Neural cell (in vitro differentiated cells): ENCODE measurements around the gene SLC39A13. TPM values are rescaled to one million over a fixed set of nuclear protein-coding genes. Genes with fewer than 3 reads are reported as not detected.

ENCODE experiments used
- H2AFZ ChIP-seq: fragments of 200-600, 300-800 bp; sonication (generic), shearing (Covaris generic); 2 replicates; pipeline ENCODE4 v1.6.0; 2014; ENCODE audit warnings: low read depth, mild to moderate bottlenecking, antibody characterized with exemption, low read length, moderate library complexity
- H3F3A ChIP-seq: fragments of 200-600 bp; shearing (Covaris generic); 2 replicates; pipeline ENCODE4 v1.6.1; 2016; ENCODE audit warnings: mild to moderate bottlenecking, moderate library complexity, mixed read lengths, antibody characterized with exemption, low read length; ENCODE audit not compliant: insufficient read depth, poor library complexity, severe bottlenecking
- H3K27ac ChIP-seq: fragments of 200-600, 300-800 bp; sonication (generic), shearing (Covaris generic); 2 replicates; pipeline ENCODE4 v1.5.1; 2014; ENCODE audit warnings: mild to moderate bottlenecking, low read length, moderate library complexity
- H3K27me3 ChIP-seq: fragments of 300-800, 200-600 bp; sonication (generic), shearing (Covaris generic); 2 replicates; pipeline ENCODE4 v1.6.0; 2014; ENCODE audit warnings: mild to moderate bottlenecking, low read depth, low read length, moderate library complexity; ENCODE audit not compliant: insufficient read depth
- H3K36me3 ChIP-seq: fragments of 300-800, 200-600 bp; sonication (generic), shearing (Covaris generic); 2 replicates; pipeline ENCODE4 v1.5.1; 2014; ENCODE audit warnings: mild to moderate bottlenecking, antibody characterized with exemption, low read length, moderate library complexity; ENCODE audit not compliant: insufficient read depth
- H3K4me2 ChIP-seq: fragments of 300-800, 200-600 bp; sonication (generic), shearing (Covaris generic); 2 replicates; pipeline ENCODE4 v1.6.0; 2014; ENCODE audit warnings: mild to moderate bottlenecking, low read length
- H3K4me3 ChIP-seq: fragments of 300-800, 200-600 bp; sonication (generic), shearing (Covaris generic); 2 replicates; pipeline ENCODE4 v1.5.1; 2014; ENCODE audit warnings: mild to moderate bottlenecking, low read length, moderate library complexity
- H3K79me2 ChIP-seq: fragments of 200-600 bp; shearing (Covaris generic); replicated peaks from 2 replicates; pipeline ENCODE4 v1.6.0; 2014; ENCODE audit warnings: mild to moderate bottlenecking, low read length, moderate library complexity; ENCODE audit not compliant: insufficient read depth
- H3K9ac ChIP-seq: fragments of 300-800, 200-600 bp; sonication (generic), shearing (Covaris generic); 2 replicates; pipeline ENCODE4 v1.6.1; 2016; ENCODE audit warnings: mild to moderate bottlenecking, low read length, mixed read lengths
- H3K9me2 ChIP-seq: fragments of 200-600 bp; shearing (Covaris generic); 2 replicates; pipeline ENCODE4 v1.6.1; 2016; ENCODE audit warnings: mild to moderate bottlenecking, low read length, mixed read lengths; ENCODE audit not compliant: insufficient read depth
- H3K9me3 ChIP-seq: fragments of 200-600, 300-800 bp; sonication (generic), shearing (Covaris generic); 2 replicates; pipeline ENCODE4 v1.6.1; 2016; ENCODE audit warnings: mild to moderate bottlenecking, mixed run types, low read length, moderate library complexity, mixed read lengths
- H4K20me1 ChIP-seq: fragments of 200-600 bp; shearing (Covaris generic); 2 replicates; pipeline ENCODE4 v1.6.1; 2016; ENCODE audit warnings: mild to moderate bottlenecking, mixed run types; ENCODE audit not compliant: insufficient read depth
- CTCF ChIP-seq: fragments of 450-650 bp; IDR thresholded peaks from 2 replicates; pipeline ENCODE4 v1.5.1; 2014; ENCODE audit warnings: antibody characterized with exemption, mild to moderate bottlenecking, moderate library complexity; ENCODE audit not compliant: poor library complexity, severe bottlenecking
- EP300 ChIP-seq: fragments of 450-650 bp; conservative IDR thresholded peaks from 2 replicates; pipeline ENCODE4 v1.6.1; 2014; ENCODE audit warnings: antibody characterized with exemption, mild to moderate bottlenecking, moderate library complexity; ENCODE audit not compliant: poor library complexity, severe bottlenecking
- EZH2 ChIP-seq: fragments of 200-600, 300-800 bp; shearing (Covaris generic), sonication (generic); IDR thresholded peaks from 2 replicates; pipeline ENCODE4 v1.6.1; 2014; ENCODE audit warnings: antibody characterized with exemption, low read length, borderline replicate concordance, mild to moderate bottlenecking; ENCODE audit not compliant: insufficient read depth, poor library complexity, severe bottlenecking
- MXI1 ChIP-seq: fragments of 450-650 bp; conservative IDR thresholded peaks from 2 replicates; pipeline ENCODE4 v1.6.1; 2014; ENCODE audit warnings: antibody characterized with exemption, mild to moderate bottlenecking; ENCODE audit not compliant: poor library complexity, severe bottlenecking
- POLR2AphosphoS5 ChIP-seq: IDR thresholded peaks from 2 replicates; pipeline ENCODE4 v1.6.1; 2012
- RAD21 ChIP-seq: fragments of 450-650 bp; conservative IDR thresholded peaks from 2 replicates; pipeline ENCODE4 v1.6.1; 2014; ENCODE audit warnings: antibody characterized with exemption, mild to moderate bottlenecking, moderate library complexity
- REST ChIP-seq: IDR thresholded peaks from 2 replicates; pipeline ENCODE4 v1.6.1; 2012; ENCODE audit warnings: borderline replicate concordance
- SMC3 ChIP-seq: fragments of 450-650 bp; conservative IDR thresholded peaks from 2 replicates; pipeline ENCODE4 v1.6.1; 2014; ENCODE audit warnings: antibody characterized with exemption, mild to moderate bottlenecking, moderate library complexity; ENCODE audit not compliant: poor library complexity
- TAF1 ChIP-seq: IDR thresholded peaks from 2 replicates; pipeline ENCODE4 v1.6.1; 2012; ENCODE audit warnings: low read depth
- polyA plus RNA-seq: library from polyadenylated mRNA; depleted of rRNA; stranded (reverse); fragments of >200 nt; gene quantifications from 2 replicates; pipeline ENCODE4 v1.2.3, GENCODE V29; 2014

The SLC39A13 gene
- polyA plus RNA-seq, 1 donor from 2014 or later: 48.0 TPM

GRCh38 chr11:47445840-47446239, 37.5 kb downstream of the SLC39A13 start:
- Histone ChIP-seq H3K9ac (no peak overlapping the region), H3K4me2 (no peak overlapping the region), H3K4me3 (no peak overlapping the region), H3K9me2 (no peaks in the 10 kb centered on the region), H3F3A (no peaks in the 10 kb centered on the region), H3K36me3 (no peaks in the 10 kb centered on the region), H2AFZ (no peak overlapping the region), H3K79me2 (no peaks in the 10 kb centered on the region), H4K20me1 (no peaks in the 10 kb centered on the region), H3K27ac (no peak overlapping the region), H3K27me3 (no peaks in the 10 kb centered on the region), H3K9me3 (no peaks in the 10 kb centered on the region)
- TF ChIP-seq POLR2AphosphoS5: no peak
- no peak for TF ChIP-seq SMC3
- TF ChIP-seq RAD21: no peak
- no peak for TF ChIP-seq CTCF
- TF ChIP-seq EP300: no peak
- TF ChIP-seq MXI1: no peak
- no peak for TF ChIP-seq TAF1
- no peak for TF ChIP-seq REST
- TF ChIP-seq EZH2: no peak

- Histone ChIP-seq H2AFZ (no peak overlapping the region), H3K9ac (no peak overlapping the region), H3K4me3 (no peak overlapping the region), H3F3A (no peaks in the 10 kb centered on the region), H3K9me3 (no peaks in the 10 kb centered on the region), H4K20me1 (no peaks in the 10 kb centered on the region), H3K27ac (no peak overlapping the region), H3K4me2 (no peak overlapping the region), H3K79me2 (no peaks in the 10 kb centered on the region), H3K27me3 (no peaks in the 10 kb centered on the region), H3K36me3 (no peaks in the 10 kb centered on the region), H3K9me2 (no peaks in the 10 kb centered on the region)
- TF ChIP-seq EZH2 (no peak), REST (no peak), CTCF (no peak), TAF1 (no peak), SMC3 (no peak), POLR2AphosphoS5 (no peak), RAD21 (no peak), MXI1 (no peak), EP300 (no peak)
Observed at GRCh38 chr11:47446833-47447232, 38.4 kb downstream of the SLC39A13 start.
